ENCODE measurements around the gene TSPAN7. TPM values are rescaled to one million over a fixed set of nuclear protein-coding genes. Genes with fewer than 3 reads are reported as not detected.

TSPAN7 gene
- total and polyA plus RNA-seq, 9 of the 15 experiments (the other 6 are each of a cell fraction or from before 2014, with no cell fraction given), result 0.07 to 0.29 (median 0.12) TPM; not detected in 1

- no peak for TF ChIP-seq IRF9 (tag; IDR thresholded peaks at IDR 0.05)
- no peak for TF ChIP-seq ZNF583 (CRISPR knock-in tag; IDR thresholded peaks at IDR 0.05)
- TF ChIP-seq, protein P1, sequence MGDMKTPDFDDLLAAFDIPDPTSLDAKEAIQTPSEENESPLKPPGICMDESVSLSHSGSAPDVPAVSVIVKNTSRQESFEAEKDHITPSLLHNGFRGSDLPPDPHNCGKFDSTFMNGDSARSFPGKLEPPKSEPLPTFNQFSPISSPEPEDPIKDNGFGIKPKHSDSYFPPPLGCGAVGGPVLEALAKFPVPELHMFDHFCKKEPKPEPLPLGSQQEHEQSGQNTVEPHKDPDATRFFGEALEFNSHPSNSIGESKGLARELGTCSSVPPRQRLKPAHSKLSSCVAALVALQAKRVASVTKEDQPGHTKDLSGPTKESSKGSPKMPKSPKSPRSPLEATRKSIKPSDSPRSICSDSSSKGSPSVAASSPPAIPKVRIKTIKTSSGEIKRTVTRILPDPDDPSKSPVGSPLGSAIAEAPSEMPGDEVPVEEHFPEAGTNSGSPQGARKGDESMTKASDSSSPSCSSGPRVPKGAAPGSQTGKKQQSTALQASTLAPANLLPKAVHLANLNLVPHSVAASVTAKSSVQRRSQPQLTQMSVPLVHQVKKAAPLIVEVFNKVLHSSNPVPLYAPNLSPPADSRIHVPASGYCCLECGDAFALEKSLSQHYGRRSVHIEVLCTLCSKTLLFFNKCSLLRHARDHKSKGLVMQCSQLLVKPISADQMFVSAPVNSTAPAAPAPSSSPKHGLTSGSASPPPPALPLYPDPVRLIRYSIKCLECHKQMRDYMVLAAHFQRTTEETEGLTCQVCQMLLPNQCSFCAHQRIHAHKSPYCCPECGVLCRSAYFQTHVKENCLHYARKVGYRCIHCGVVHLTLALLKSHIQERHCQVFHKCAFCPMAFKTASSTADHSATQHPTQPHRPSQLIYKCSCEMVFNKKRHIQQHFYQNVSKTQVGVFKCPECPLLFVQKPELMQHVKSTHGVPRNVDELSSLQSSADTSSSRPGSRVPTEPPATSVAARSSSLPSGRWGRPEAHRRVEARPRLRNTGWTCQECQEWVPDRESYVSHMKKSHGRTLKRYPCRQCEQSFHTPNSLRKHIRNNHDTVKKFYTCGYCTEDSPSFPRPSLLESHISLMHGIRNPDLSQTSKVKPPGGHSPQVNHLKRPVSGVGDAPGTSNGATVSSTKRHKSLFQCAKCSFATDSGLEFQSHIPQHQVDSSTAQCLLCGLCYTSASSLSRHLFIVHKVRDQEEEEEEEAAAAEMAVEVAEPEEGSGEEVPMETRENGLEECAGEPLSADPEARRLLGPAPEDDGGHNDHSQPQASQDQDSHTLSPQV (IDR thresholded peaks at IDR 0.05), result no peak
- TF ChIP-seq E4F1 (CRISPR knock-in tag; IDR thresholded peaks at IDR 0.05; ENCODE audit: borderline replicate concordance), result no peak
- TF ChIP-seq ZZZ3 (IDR thresholded peaks at IDR 0.05), result no peak
Measured at GRCh38 chrX:38668771-38669170, 107.4 kb downstream of the TSPAN7 start (continued).
